HG02981 (cell line): ENCODE results near the gene MMP12.
"Not testable (repeated sequence)": the region's sequence is repeated elsewhere in the genome, so short reads cannot be mapped to it uniquely, and the experiment has no call there.

Source experiments
- ATAC-seq: cut with Tn5 transposase; IDR thresholded peaks from one replicate; pipeline ENCODE4 v1.9.1; 2021; ENCODE audit warnings: mild to moderate bottlenecking, moderate library complexity; ENCODE audit not compliant: unreplicated experiment

Gene MMP12

DNA sequence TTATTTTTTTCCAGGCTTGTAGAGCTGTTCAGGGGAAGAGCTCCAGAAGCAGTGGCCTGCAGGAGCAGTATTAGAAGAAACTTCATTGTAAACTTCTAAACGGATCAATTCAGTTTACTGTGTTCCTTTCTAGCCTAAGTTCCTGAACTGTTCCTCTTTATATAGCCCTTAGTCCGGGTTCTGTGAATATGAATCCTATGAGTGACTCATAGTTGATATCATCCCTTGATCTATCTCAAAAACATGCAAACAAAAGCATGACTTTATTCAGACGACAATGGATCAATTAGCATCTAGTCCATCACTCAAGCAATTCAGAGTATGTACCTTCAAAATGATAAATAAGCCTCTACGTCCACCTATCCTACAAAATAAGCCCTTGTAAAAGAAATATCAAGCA lies at the start of gene MMP12:
MMP12 (minus strand) TSS at position 131 of the 400 bp plus-strand sequence; CDS start at position 86, 45 bp downstream.
- ATAC-seq, result no peak

- ATAC-seq, result no peak
These were observed 46.9 kb upstream of the MMP12 start for GRCh38 chr11:102921587-102922220.

DNA sequence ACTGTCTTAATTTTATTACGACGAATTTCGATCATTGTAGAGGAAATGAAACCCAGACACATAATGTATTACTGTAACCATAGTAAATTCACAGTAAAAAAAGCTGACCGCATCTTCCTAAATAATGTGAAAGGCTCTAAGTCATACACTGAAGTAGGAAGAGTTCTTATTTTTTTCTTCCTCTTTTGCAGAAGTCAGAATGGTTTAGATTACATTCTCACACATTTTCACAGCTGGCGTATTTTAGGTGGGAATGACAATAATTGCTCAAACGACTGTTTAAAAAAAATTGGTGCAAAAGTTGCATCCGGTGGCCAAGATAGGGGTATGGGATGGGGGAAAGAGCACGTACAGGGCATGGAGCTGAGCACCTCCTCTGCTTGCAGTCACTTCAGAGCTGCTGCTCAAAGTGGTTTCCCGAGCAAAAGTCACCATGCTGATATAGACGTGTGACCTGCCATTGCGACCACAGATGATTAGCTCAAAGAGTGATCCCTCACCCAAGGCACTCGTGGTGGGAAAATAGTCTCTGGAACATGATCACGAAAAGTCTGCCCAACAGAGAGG lies 45.4 kb upstream of the MMP12 start:
- ATAC-seq, result peak; percentile 88

DNA sequence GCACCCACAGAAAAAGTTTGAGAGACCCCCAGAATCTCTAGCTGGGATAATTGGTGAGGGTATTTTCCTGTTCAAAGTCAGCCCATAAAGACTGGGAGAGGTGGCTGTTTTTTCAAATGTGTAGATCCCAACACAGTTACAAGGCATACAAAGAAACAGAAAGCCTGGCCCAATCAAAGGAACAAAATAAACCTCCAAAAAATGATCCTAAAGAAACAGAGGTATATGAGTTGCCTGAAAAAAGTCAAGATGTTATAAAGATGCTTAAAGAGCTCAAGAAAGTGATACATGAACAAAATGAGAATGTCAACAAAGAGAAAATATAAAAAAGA lies 40.2 kb upstream of the MMP12 start:
- no peak for ATAC-seq

- ATAC-seq, result no peak
These were observed 39.7 kb upstream of the MMP12 start for GRCh38 chr11:102914238-102915043.

GRCh38 chr11:102912482-102912830 lies 37.7 kb upstream of the MMP12 start:
- no peak for ATAC-seq

- ATAC-seq, result no peak
These were observed 37.1 kb upstream of the MMP12 start for GRCh38 chr11:102911758-102912481.

DNA sequence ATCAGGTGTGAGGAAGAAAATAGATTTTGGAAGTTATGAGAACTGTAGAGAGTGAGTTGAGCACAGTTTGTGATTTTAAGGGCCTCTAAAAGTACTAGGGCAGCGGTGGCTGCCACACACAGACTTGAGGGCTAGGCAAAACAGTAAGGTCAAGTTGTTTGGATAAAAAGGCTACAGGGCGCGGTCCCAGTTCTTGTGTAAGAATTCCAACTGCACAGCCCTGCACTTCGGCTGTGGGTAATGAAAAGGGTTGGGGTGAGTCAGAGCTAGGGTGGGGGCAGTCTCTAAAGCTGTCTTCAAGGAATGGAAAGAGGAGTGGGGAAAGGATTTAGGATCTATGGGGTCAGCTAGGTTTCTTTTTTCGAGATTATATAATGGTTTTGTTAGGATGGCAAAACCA lies 31.1 kb upstream of the MMP12 start:
- not testable (repeated sequence) for ATAC-seq

DNA sequence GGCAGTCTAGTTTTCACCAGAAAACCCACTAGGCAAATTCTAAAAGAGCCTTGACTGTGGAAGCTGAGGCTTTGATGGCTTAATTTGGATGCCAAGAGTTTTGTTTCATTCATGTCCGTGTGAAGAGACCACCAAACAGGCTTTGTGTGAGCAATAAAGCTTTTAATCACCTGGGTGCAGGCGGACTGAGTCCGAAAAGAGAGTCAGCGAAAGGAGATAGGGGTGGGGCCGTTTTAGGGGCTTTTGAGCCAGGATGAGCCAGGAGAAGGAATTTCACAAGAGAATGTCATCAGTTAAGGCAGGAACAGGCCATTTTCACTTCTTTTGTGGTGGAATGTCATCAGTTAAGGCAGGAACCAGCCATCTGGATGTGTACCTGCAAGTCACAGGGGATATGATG lies 29.1 kb upstream of the MMP12 start:
- ATAC-seq, result not testable (repeated sequence)

- no peak for ATAC-seq
These were observed 25.6 kb upstream of the MMP12 start for GRCh38 chr11:102900346-102900745.

GRCh38 chr11:102891736-102892135 lies 17.0 kb upstream of the MMP12 start:
- no peak for ATAC-seq

DNA sequence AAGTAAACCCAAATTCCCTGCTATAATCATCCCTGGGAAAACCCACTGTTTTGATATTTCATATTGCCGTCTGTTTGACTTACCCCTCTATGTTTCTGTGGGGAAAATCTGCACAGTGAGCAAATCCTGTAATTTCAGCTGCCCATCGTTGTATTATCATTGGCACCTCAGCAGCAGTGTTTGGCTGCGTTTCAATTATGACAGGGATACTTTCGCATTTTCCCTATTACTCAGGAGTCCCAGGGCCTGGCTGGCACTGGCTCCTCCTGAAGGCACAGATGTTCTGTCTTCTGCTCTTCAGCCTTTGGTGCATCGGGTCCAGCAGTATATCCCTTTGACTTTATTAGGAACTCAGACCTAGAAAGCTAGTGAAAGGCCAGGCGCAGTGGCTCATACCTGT lies 12.2 kb upstream of the MMP12 start:
- no peak for ATAC-seq

DNA sequence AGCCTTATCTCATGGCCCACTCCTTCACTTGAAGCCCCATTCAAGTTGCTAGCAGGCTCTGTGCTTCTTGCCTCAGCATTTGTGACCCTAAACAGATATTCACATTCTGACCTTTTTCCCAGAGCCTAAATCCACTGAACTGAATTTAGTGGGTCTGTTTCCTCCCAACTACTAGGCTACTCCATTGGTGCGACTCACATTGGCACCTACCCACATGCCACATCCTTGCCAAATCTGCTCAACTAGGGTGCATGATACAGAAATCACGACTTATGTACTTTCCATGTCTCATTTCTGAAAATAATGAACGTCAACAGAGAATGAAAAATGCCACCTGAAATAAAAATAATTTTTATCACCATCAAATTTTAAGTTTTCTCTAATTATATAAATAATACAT lies 8.4 kb upstream of the MMP12 start:
- no peak for ATAC-seq

- ATAC-seq, result peak; percentile 70
These were observed 7.7 kb upstream of the MMP12 start for GRCh38 chr11:102882389-102883024.

DNA sequence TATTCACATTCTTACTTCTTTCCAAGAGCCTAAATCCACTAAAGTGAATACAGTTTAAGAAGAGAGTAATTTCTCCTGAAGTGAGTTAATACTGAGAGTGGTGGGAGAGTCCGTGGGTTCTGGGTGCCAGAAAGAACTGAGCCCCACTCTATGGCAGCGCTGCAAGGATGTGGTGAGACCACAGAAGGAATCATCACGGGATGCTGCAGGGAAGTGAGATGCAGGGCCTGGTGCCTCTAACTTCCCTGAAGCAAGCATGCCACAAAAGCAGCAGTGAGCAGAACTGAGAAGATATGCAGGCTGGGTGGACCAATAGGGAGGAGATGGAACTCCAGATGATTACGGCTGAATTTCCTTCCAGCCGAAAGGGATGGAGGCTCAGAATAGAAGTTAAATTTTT lies 5.0 kb upstream of the MMP12 start:
- ATAC-seq, result no peak

DNA sequence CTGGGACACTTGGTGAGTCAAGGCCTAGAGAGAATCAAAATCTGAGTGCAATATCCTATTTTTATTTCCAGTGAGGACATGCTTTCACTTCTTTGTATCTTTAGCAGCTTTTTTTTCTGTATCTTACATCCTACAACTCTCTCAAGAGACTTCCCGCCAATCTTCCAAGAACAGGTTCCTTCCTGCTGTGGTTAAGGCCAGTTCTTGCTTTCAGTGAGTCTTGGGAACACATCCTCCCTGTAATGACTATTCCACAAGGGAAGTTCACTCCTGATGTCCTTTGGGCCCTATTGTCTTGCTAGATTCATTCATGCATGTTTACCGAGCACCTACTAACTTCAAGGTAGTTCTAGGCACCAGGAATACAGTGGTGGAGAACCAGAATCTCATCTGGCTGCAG lies 3.8 kb upstream of the MMP12 start:
- ATAC-seq, result no peak

DNA sequence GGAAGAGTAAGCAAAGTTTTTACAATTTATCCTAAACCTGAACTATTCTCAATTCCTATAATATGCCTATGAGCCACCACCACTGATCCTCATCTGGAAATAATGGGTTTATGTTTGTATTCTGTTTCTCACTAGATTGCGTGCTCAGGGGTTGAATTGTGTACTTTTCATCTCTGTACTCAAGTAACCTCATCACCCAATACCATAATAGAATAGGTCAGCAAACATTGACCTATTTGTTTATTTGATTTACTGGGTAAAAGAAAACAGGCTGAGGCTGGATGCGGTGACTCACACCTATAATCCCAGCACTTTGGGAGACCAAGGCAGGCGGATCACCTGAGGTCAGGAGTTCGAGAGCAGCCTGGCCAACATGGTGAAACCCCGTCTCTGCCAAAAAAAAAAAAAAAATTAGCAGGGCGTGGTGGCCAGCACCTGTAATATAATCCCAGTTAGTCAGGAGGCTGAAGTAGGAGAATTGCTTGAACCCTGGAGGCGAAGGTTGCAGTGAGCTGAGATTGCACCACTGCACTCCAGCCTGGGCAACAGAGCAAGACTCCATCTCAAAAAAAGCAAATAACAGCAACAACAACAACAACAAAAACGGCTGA lies 5.3 kb downstream of the MMP12 start:
- not testable (repeated sequence) for ATAC-seq

GRCh38 chr11:102868339-102868738 lies 6.4 kb downstream of the MMP12 start:
- ATAC-seq, result no peak

GRCh38 chr11:102864724-102865123 lies 10.1 kb downstream of the MMP12 start:
- no peak for ATAC-seq

GRCh38 chr11:102853956-102854355 lies 20.8 kb downstream of the MMP12 start:
- ATAC-seq, result no peak

DNA sequence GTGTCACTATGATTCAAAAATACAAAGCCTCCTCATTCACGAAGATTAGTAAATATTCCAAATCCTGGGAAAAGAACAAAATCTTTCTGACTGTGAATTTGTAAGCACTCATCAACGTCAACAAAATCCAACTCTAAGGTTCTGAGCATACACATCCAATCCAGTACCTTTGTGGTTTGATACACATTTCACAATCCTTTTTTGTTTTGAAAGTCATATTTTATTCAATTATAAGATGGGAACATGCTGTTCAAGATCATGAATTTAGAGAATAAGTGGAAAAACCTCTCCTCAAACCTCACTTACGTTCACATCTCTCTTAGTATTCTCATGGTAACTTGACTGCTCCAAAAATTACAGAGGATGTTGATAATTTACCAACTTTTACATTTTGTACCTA lies 21.7 kb downstream of the MMP12 start:
- no peak for ATAC-seq
